KMS-11 (cell line): ENCODE data around the gene TTC8.
"Not testable (repeated sequence)": the region's sequence is repeated elsewhere in the genome, so short reads cannot be mapped to it uniquely, and the experiment has no call there.

Experiments
- H2AFZ ChIP-seq: fragments of 200-600 bp; sonication (generic); 2 replicates; pipeline ENCODE4 v1.6.1; 2016; ENCODE audit warnings: antibody characterized with exemption, mixed run types, low read depth
- H3K27ac ChIP-seq: fragments of 200-600 bp; sonication (generic); 2 replicates; pipeline ENCODE4 v1.6.1; 2016; ENCODE audit warnings: mild to moderate bottlenecking, mixed run types
- H3K27me3 ChIP-seq: fragments of 200-600 bp; sonication (generic); 2 replicates; pipeline ENCODE4 v1.6.1; 2017; ENCODE audit warnings: mild to moderate bottlenecking, low read depth, mixed run types, moderate library complexity; ENCODE audit not compliant: insufficient read depth
- H3K36me3 ChIP-seq: fragments of 200-600 bp; sonication (generic); 2 replicates; pipeline ENCODE4 v1.6.1; 2017; ENCODE audit warnings: mild to moderate bottlenecking, mixed run types; ENCODE audit not compliant: insufficient read depth
- H3K4me1 ChIP-seq: fragments of 200-600 bp; sonication (generic); 2 replicates; pipeline ENCODE4 v1.6.1; 2016; ENCODE audit warnings: mild to moderate bottlenecking, low read depth, mixed run types; ENCODE audit not compliant: poor library complexity, severe bottlenecking
- H3K4me2 ChIP-seq: fragments of 200-600 bp; sonication (generic); 2 replicates; pipeline ENCODE4 v1.7.0; 2016; ENCODE audit warnings: mild to moderate bottlenecking, mixed run types
- H3K4me3 ChIP-seq: fragments of 200-600 bp; sonication (generic); IDR thresholded peaks from 2 replicates; pipeline ENCODE4 v1.6.1; 2017; ENCODE audit warnings: low read depth, low read length, mixed read lengths; ENCODE audit not compliant: insufficient read depth
- H3K79me2 ChIP-seq: fragments of 200-600 bp; sonication (generic); 2 replicates; pipeline ENCODE4 v1.6.1; 2016; ENCODE audit warnings: low read depth, mixed run types; ENCODE audit not compliant: insufficient read depth
- H3K9ac ChIP-seq: fragments of 200-600 bp; sonication (generic); 2 replicates; pipeline ENCODE4 v1.6.1; 2016; ENCODE audit warnings: mild to moderate bottlenecking, mixed run types
- H4K20me1 ChIP-seq: fragments of 200-600 bp; sonication (generic); 2 replicates; pipeline ENCODE4 v1.6.1; 2016; ENCODE audit warnings: mild to moderate bottlenecking, mixed run types; ENCODE audit not compliant: insufficient read depth
- TF ChIP-seq, protein P1 (sequence below): fragments of 200-600 bp; sonication (generic); conservative IDR thresholded peaks from 2 replicates; pipeline ENCODE4 v1.6.1; 2017; ENCODE audit warnings: low read depth, mild to moderate bottlenecking, antibody characterized with exemption, low read length, moderate library complexity, mixed read lengths

The TTC8 gene

DNA sequence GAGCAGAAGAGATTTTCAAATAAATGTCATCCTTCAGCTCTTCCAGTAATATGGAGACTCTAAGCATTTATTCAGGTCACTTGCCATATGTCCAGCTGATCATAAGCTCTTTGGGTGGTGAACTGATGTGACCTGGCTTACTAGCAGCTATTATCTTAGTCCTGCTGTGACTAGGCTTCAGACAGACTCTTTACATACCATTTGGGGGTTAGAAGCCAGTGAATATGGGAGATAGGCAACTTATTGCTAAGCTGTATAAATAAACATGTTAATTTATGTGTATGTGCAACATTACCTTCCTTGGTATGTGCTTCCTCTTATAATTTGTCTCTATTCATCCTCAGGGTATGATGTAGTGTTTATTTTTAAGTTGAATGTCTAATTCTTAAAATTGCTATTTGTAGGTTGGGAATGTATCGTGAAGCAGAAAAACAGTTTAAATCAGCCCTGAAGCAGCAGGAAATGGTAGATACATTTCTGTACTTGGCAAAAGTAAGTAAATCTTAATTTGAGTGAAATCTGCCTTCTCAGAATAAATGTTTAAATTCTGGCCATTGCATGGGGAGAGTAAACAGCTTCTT, 32.4 kb downstream of the TTC8 start:
- no peak overlapping the region for H2AFZ ChIP-seq
- no peak overlapping the region for H3K9ac ChIP-seq
- H3K4me3 ChIP-seq: no peak overlapping the region
- H3K36me3 ChIP-seq: no peaks in the 10 kb centered on the region
- TF ChIP-seq, protein P1, sequence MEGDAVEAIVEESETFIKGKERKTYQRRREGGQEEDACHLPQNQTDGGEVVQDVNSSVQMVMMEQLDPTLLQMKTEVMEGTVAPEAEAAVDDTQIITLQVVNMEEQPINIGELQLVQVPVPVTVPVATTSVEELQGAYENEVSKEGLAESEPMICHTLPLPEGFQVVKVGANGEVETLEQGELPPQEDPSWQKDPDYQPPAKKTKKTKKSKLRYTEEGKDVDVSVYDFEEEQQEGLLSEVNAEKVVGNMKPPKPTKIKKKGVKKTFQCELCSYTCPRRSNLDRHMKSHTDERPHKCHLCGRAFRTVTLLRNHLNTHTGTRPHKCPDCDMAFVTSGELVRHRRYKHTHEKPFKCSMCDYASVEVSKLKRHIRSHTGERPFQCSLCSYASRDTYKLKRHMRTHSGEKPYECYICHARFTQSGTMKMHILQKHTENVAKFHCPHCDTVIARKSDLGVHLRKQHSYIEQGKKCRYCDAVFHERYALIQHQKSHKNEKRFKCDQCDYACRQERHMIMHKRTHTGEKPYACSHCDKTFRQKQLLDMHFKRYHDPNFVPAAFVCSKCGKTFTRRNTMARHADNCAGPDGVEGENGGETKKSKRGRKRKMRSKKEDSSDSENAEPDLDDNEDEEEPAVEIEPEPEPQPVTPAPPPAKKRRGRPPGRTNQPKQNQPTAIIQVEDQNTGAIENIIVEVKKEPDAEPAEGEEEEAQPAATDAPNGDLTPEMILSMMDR: no peak
- no peak overlapping the region for H3K4me2 ChIP-seq
- H3K27ac ChIP-seq: no peak overlapping the region
- no peaks in the 10 kb centered on the region for H3K79me2 ChIP-seq
- H3K4me1 ChIP-seq: no peaks in the 10 kb centered on the region
- H3K27me3 ChIP-seq: no peaks in the 10 kb centered on the region
- H4K20me1 ChIP-seq: no peaks in the 10 kb centered on the region

DNA sequence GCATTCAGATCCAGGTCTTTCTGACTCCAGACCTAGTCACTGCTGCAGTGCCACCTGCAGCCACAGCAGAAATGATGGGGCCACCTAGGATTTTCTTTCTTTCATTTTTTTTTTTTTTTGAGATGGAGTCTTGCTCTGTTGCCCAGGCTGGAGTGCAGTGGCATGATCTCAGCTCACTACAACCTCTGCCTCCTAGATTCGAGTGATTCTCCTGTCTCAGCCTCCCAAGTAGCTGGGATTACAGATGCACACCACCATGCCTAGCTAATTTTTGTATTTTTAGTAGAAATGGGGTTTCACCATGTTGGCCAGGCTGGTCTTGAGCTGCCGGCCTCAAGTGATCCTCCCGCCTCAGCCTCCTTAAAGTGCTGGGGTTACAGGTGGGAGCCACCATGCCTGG, 33.4 kb downstream of the TTC8 start:
- H3K79me2 ChIP-seq, H3K36me3 ChIP-seq, H3K4me2 ChIP-seq, H3K9ac ChIP-seq, H2AFZ ChIP-seq, H3K27ac ChIP-seq, H4K20me1 ChIP-seq, H3K4me1 ChIP-seq, H3K27me3 ChIP-seq, H3K4me3 ChIP-seq: not testable (repeated sequence)

DNA sequence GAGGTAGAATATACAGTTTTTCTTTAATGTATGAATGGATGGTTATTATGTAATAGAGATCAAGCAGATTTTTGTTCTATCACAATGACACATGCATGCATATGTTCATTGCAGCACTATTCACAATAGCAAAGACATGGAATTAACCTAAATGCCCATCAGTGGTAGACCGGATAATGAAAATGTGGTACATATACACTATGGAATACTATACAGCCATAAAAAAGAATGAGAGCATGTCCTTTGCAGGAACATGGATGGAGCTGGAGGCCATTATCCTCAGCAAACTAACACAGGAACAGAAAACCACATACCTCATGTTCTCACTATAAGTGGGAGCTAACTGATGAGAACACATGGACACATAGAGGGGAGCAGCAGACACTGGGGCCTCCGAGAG, 34.7 kb downstream of the TTC8 start:
- not testable (repeated sequence) for H4K20me1 ChIP-seq, H2AFZ ChIP-seq, H3K4me1 ChIP-seq, H3K79me2 ChIP-seq, H3K4me3 ChIP-seq, H3K27ac ChIP-seq, H3K9ac ChIP-seq, H3K4me2 ChIP-seq, H3K27me3 ChIP-seq, H3K36me3 ChIP-seq

DNA sequence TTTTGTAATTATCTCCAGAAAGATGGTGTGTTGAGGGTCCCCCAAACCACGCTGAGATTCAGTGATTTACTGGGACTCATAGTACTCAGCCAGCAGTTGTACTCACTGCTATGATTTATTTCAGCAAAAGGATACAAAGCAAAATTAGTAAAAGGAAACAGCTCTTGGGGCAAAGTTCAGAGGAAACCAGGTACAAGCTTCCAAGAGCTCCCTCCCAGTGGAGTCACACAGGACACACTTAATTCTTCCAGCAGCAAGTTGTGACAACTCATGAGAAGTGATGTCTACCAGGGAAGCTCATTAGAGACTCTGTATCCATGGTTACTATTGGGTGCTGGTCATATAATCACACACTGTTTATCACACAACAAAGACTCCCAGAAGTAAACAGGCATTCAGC, 38.7 kb downstream of the TTC8 start:
- Histone ChIP-seq H3K36me3 (no peaks in the 10 kb centered on the region), H3K4me2 (no peak overlapping the region)
- TF ChIP-seq, protein P1: no peak

DNA sequence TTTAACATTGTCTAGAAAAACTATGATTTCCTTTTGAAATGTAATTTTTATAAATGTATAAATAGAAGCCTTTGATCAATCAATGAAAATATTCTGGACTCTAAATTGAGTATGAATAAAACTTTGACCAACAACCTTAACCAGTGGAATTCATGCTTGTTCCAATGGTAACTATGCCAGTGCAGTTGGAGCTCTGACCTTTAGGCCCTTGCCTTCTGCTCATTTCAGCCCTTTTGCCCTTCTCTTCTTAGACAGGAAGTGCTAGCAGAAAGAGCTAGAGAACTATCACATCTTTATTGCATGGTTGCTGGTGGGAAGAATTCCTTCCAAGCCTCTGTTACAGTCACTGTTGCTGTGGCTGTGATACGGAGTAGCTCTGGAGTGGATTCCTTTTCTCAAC, 39.7 kb downstream of the TTC8 start:
- Histone ChIP-seq H3K36me3 (no peaks in the 10 kb centered on the region), H3K4me2 (no peak overlapping the region), H2AFZ (no peak overlapping the region), H4K20me1 (no peaks in the 10 kb centered on the region), H3K27ac (no peak overlapping the region), H3K4me3 (no peak overlapping the region), H3K9ac (no peak overlapping the region), H3K27me3 (no peaks in the 10 kb centered on the region), H3K4me1 (no peaks in the 10 kb centered on the region), H3K79me2 (no peaks in the 10 kb centered on the region)
- TF ChIP-seq, protein P1: no peak

More for the DNA sequence above, 38.7 kb downstream of the TTC8 start:
- Histone ChIP-seq H3K27me3 (no peaks in the 10 kb centered on the region), H3K79me2 (no peaks in the 10 kb centered on the region), H2AFZ (no peak overlapping the region), H3K9ac (no peak overlapping the region), H3K4me1 (no peaks in the 10 kb centered on the region), H3K27ac (no peak overlapping the region), H3K4me3 (no peak overlapping the region), H4K20me1 (no peaks in the 10 kb centered on the region)
